ENCODE data around the gene LRRC14B. TPM values are rescaled to one million over a fixed set of nuclear protein-coding genes. Genes with fewer than 3 reads are reported as not detected.

LRRC14B gene
- polyA plus RNA-seq, 1 of the 3 experiments (the other 2 are of a cell fraction): not detected

DNA sequence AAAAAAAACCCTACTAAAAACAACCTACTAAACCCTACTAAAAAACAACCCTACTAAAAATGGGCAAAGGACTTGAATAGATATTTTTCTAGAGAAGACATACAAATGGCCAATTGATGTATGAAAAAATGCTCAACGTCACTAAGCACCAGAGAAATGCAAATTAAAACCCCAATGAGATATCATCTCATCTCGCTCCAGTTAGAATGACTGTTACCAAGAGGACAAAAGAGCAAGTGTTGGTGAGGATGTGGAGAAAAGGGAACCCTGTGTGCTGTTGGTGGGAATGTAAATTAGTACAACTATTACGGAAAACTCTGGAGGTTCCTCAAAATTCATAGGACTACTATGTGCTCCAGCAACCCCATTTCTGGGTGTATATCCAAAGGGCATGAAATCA lies 37.6 kb downstream of the LRRC14B start:
- H3K27me3 ChIP-seq (ENCODE audit: insufficient read depth): no peaks in the 10 kb centered on the region
- H3K4me1 ChIP-seq (ENCODE audit: control insufficient read depth in 1 of 2, insufficient read depth in 2 of 2, low read depth in 1 of 2, low read length in 1 of 2): no peaks in the 10 kb centered on the region
- DNase-seq: no peak
- H4K20me1 ChIP-seq (ENCODE audit: insufficient read depth): peaks cover 4% of the 10 kb centered on the region
- no peak overlapping the region for H2AFZ ChIP-seq (ENCODE audit: low read depth)
- no peaks in the 10 kb centered on the region for H3K9me3 ChIP-seq
- no peaks in the 10 kb centered on the region for H3K9me2 ChIP-seq
- no peak overlapping the region for H3K4me3 ChIP-seq (ENCODE audit: low read depth in 2 of 2, low read length in 1 of 2)
- no peak overlapping the region for H3K27ac ChIP-seq (ENCODE audit: low read depth in 2 of 2, low read length in 1 of 2)
- no peak overlapping the region for H3K9ac ChIP-seq
- 100% methylated on average over 3 of the region's 3 CpGs for WGBS (ENCODE audit: low lambda C conversion rate)
- TF ChIP-seq NRF1 (IDR thresholded peaks at IDR 0.05; ENCODE audit: low read depth, low read length) (no peak), FOXJ3 (CRISPR knock-in tag; IDR thresholded peaks at IDR 0.05) (no peak), SMC3 (IDR thresholded peaks at IDR 0.05; ENCODE audit: low read depth, low read length) (no peak), YY1 (IDR thresholded peaks at IDR 0.05; ENCODE audit: low read depth) (no peak), MXI1 (IDR thresholded peaks at IDR 0.05; ENCODE audit: low read depth, low read length) (no peak), TCF12 (IDR thresholded peaks at IDR 0.05) (no peak)
- peaks cover 19% of the 10 kb centered on the region for H3K79me2 ChIP-seq (ENCODE audit: insufficient read depth)
- H3F3A ChIP-seq (replicated peaks; ENCODE audit: insufficient read depth): no peaks in the 10 kb centered on the region
- ChIA-PET CTCF (no interaction called here), POLR2A (no interaction called here)
- H3K36me3 ChIP-seq (replicated peaks in 1 of 2; ENCODE audit: control insufficient read depth in 1 of 2, insufficient read depth in 2 of 2, low read length in 1 of 2): peaks cover 50 to 58% of the 10 kb centered on the region in 2 experiments
- no peak overlapping the region for H3K4me2 ChIP-seq

DNA sequence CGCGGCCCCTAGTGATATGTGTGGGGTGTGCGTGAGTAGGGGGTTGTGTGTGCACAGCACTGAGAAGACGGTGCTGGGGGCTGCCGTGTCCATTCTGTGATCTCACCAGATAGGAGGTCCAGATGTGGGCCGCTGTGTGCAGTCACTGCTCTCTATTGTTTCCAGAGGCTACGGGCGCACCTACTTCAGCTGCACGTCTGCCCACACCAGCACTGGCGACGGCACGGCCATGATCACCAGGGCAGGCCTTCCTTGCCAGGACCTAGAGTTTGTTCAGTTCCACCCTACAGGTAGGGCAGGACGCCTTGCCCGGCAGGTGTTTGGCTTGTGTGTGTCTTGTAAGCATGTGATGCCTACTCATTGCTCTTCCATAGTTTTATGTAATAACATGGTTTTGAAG lies 39.4 kb downstream of the LRRC14B start:
- whole genome bisulfite sequencing (ENCODE audit: low lambda C conversion rate): 100% methylated on average over 5 of the region's 14 CpGs
- CTCF ChIA-PET: no interaction called here
- no peak overlapping the region for H2AFZ ChIP-seq (ENCODE audit: low read depth)
- DNase-seq: no peak
- no peaks in the 10 kb centered on the region for H3K27me3 ChIP-seq (ENCODE audit: insufficient read depth)
- no peaks in the 10 kb centered on the region for H3F3A ChIP-seq (replicated peaks; ENCODE audit: insufficient read depth)
- POLR2A ChIA-PET: no interaction called here
- TF ChIP-seq CHD2 (IDR thresholded peaks at IDR 0.05; ENCODE audit: low read length, partially characterized antibody): no peak
- TF ChIP-seq, protein P1, sequence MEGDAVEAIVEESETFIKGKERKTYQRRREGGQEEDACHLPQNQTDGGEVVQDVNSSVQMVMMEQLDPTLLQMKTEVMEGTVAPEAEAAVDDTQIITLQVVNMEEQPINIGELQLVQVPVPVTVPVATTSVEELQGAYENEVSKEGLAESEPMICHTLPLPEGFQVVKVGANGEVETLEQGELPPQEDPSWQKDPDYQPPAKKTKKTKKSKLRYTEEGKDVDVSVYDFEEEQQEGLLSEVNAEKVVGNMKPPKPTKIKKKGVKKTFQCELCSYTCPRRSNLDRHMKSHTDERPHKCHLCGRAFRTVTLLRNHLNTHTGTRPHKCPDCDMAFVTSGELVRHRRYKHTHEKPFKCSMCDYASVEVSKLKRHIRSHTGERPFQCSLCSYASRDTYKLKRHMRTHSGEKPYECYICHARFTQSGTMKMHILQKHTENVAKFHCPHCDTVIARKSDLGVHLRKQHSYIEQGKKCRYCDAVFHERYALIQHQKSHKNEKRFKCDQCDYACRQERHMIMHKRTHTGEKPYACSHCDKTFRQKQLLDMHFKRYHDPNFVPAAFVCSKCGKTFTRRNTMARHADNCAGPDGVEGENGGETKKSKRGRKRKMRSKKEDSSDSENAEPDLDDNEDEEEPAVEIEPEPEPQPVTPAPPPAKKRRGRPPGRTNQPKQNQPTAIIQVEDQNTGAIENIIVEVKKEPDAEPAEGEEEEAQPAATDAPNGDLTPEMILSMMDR (IDR thresholded peaks at IDR 0.05): no peak
- no peak for TF ChIP-seq TEAD4 (IDR thresholded peaks at IDR 0.05; ENCODE audit: borderline replicate concordance, insufficient read depth)
- TF ChIP-seq, protein P2, sequence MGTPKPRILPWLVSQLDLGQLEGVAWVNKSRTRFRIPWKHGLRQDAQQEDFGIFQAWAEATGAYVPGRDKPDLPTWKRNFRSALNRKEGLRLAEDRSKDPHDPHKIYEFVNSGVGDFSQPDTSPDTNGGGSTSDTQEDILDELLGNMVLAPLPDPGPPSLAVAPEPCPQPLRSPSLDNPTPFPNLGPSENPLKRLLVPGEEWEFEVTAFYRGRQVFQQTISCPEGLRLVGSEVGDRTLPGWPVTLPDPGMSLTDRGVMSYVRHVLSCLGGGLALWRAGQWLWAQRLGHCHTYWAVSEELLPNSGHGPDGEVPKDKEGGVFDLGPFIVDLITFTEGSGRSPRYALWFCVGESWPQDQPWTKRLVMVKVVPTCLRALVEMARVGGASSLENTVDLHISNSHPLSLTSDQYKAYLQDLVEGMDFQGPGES (IDR thresholded peaks at IDR 0.05; ENCODE audit: low read depth, low read length): no peak
- TF ChIP-seq NFIC (IDR thresholded peaks at IDR 0.05; ENCODE audit: borderline replicate concordance): no peak
- TF ChIP-seq SMC3 (IDR thresholded peaks at IDR 0.05; ENCODE audit: low read depth, low read length): no peak
- TF ChIP-seq GATA2 (CRISPR knock-in tag; IDR thresholded peaks at IDR 0.05): no peak
- no peak for TF ChIP-seq EP300 (IDR thresholded peaks at IDR 0.05; ENCODE audit: borderline replicate concordance in 1 of 2, low read depth in 1 of 2, low read length in 1 of 2)
- no peak for TF ChIP-seq NRF1 (IDR thresholded peaks at IDR 0.05; ENCODE audit: low read depth, low read length)
- TF ChIP-seq RAD21 (IDR thresholded peaks at IDR 0.05; ENCODE audit: low read length): no peak
- no peak for TF ChIP-seq JUND (IDR thresholded peaks at IDR 0.05)
- no peak for TF ChIP-seq FOXJ3 (CRISPR knock-in tag; IDR thresholded peaks at IDR 0.05)
- no peak for TF ChIP-seq ELF1 (IDR thresholded peaks at IDR 0.05)
- no peak for TF ChIP-seq GABPA (IDR thresholded peaks at IDR 0.05; ENCODE audit: low read depth)
- TF ChIP-seq, protein P3, sequence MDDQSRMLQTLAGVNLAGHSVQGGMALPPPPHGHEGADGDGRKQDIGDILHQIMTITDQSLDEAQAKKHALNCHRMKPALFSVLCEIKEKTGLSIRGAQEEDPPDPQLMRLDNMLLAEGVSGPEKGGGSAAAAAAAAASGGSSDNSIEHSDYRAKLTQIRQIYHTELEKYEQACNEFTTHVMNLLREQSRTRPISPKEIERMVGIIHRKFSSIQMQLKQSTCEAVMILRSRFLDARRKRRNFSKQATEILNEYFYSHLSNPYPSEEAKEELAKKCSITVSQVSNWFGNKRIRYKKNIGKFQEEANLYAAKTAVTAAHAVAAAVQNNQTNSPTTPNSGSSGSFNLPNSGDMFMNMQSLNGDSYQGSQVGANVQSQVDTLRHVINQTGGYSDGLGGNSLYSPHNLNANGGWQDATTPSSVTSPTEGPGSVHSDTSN (IDR thresholded peaks at IDR 0.05): no peak
- TF ChIP-seq FOSL2 (IDR thresholded peaks at IDR 0.05; ENCODE audit: borderline replicate concordance, low read depth): no peak
- TF ChIP-seq FOXM1 (IDR thresholded peaks at IDR 0.05; ENCODE audit: low read depth): no peak
- no peak overlapping the region for H3K27ac ChIP-seq (ENCODE audit: low read depth in 2 of 2, low read length in 1 of 2)
- H3K4me3 ChIP-seq (ENCODE audit: low read depth in 2 of 2, low read length in 1 of 2): no peak overlapping the region
- no peaks in the 10 kb centered on the region for H3K9me2 ChIP-seq
- H3K79me2 ChIP-seq (ENCODE audit: insufficient read depth): peaks cover 3% of the 10 kb centered on the region; the same call in 1 of the 2 replicates
- no peak overlapping the region for H3K4me2 ChIP-seq
- no peak overlapping the region for H3K9ac ChIP-seq
- H3K4me1 ChIP-seq (ENCODE audit: control insufficient read depth in 1 of 2, insufficient read depth in 2 of 2, low read depth in 1 of 2, low read length in 1 of 2): no peaks in the 10 kb centered on the region
- peaks cover 44 to 52% of the 10 kb centered on the region in 2 experiments for H3K36me3 ChIP-seq (replicated peaks in 1 of 2; ENCODE audit: control insufficient read depth in 1 of 2, insufficient read depth in 2 of 2, low read length in 1 of 2)
- no peaks in the 10 kb centered on the region for H3K9me3 ChIP-seq
- no peaks in the 10 kb centered on the region; the same call in 1 of the 2 replicates for H4K20me1 ChIP-seq (ENCODE audit: insufficient read depth)
